Activated CD4-positive, CD25-positive, alpha-beta regulatory T cell treated with anti-CD3 and anti-CD28 coated beads, Interleukin-2, amount 50 U/mL, for 24 hours (primary cell): ENCODE measurements around the gene C11orf24.
A peak's percentile ranks its signal among the peaks of the same experiment; 100 is the strongest.
"Not testable (repeated sequence)": the region's sequence is repeated elsewhere in the genome, so short reads cannot be mapped to it uniquely, and the experiment has no call there.

Experiments
- ATAC-seq, 2 donors: fragments of 150-1000 bp; cut with Tn5 transposase; one replicate each; pipeline ENCODE4 v1.10.0; 2021; ENCODE audit warnings: mild to moderate bottlenecking in 1 of 2, moderate library complexity in 1 of 2

Gene C11orf24

DNA sequence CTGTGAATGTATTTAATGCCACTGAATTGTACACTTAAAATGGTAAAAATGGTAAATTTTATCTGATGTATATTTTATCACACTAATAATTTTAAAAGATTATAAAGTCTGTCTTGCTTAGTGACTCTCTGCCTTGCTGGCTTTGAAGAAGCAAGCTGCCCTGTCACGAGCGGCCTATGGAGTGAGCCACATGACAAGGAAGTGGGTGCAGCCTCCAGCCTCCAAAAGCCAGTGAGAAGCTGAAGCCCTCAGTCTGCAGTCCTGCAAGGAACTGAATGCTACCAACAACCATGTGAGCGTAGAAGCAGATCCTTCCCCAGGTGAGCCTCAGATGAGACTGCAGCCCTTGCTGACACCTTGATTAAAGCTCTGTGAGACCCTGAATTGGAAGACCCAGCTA, 20.0 kb downstream of the C11orf24 start:
- ATAC-seq = no peak

DNA sequence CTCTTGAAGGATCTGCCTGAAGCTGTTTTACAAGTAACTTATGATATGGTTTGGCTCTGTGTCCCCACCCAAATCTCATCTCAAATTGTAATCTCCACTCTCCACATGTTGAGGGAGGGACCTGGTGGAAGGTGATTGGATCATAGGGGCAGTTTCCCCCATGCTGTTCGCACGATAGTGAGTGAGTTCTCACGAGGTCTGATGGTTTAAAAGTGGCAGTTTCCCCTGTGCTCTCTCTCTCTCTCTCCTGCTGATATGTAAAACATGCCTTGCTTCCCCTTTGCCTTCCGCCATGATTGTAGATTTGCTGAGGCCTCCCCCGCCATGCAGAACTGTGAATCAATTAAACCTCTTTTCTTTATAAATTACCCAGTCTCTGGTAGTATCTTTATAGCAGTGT, 26.9 kb downstream of the C11orf24 start:
- not testable (repeated sequence) for ATAC-seq

DNA sequence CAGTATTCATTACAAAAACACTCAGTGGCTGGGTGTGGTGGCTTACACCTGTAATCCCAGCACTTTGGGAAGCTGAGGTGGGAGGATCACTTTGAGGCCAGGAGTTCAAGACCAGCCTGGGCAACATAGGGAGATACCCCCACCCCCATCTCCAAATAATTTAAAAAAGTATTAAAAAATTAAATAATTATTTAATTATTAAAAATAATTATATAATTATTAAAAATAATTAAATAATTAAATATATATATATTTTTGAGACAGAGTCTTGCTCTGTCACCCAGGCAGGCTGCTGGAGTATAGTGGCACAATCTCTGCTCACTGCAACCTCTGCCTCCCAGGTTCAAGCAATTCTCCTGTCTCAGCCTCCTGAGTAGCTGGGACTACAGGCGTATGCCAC, 27.9 kb downstream of the C11orf24 start:
- not testable (repeated sequence) for ATAC-seq

DNA sequence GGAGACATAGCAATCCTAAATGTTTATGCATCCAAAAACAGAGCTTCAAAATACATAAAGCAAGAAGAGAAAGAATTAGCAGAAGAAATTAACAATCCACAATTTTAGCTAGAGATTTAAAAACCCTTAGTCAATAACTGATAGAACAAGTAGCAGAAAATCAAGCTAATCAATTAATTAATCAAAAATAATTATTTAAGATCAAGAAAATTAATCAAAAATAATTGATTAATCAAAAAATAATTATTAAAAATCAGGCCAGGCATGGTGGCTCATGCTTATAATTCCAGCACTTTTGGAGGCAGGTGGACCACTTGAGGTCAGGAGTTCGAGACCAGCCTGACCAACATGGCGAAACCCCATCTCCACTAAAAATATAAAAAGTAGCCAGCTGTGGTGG, 29.2 kb downstream of the C11orf24 start:
- no peak for ATAC-seq

DNA sequence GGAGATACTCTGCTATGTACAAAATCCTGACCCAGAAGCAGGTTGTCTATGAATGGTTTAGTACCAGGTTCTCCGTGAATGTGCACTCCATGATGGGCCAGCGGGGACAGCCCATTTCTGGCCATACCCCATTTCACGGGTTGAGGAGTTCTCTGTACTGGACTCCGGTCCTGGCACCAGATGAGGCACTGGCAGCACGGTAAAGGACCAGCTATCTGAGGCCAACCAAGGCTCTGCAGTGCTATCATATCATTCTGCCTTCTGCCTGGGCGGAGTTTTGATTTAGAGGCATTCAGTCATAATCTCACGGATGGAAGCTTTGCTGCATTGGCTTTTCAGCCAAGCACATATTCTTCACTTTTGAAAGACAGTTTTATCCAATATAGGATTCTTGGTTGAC, 40.2 kb downstream of the C11orf24 start:
- no peak for ATAC-seq

DNA sequence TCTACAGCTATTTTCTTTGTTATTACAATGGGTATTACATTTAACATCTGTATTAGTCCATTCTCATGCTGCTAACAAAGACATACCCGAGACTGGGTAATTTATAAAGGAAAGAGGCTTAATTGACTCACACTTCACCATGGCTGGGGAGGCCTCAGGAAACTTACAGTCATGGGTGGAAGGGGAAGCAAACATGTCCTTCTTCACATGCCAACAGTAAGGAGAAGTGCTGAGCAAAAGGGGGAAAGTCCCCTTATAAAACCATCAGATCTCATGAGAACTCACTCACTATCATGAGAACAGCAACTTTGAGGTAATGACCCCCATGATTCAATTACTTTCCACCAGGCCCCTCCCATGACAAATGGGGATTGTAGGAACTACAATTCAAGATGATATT, 42.2 kb downstream of the C11orf24 start:
- no peak for ATAC-seq

DNA sequence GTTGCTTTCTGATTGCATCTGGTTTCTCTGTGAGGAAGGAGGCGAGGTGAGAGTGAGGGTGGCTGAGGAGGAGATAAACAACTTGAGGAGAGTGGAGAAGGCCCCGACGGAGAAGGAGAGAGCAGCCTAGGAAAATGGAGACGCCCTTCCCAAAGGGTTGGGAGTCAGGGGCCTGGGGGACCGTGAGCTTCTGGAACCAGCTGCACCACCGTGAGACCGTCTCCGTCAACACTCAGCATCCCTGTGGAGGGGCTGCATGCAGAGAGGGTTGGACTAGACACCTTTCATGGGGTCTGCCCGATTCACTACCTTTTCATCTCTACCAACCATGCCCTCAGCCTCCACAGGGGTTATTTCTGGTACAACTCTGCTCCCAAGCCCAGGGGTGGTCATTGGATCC, 45.4 kb downstream of the C11orf24 start:
- no peak for ATAC-seq

DNA sequence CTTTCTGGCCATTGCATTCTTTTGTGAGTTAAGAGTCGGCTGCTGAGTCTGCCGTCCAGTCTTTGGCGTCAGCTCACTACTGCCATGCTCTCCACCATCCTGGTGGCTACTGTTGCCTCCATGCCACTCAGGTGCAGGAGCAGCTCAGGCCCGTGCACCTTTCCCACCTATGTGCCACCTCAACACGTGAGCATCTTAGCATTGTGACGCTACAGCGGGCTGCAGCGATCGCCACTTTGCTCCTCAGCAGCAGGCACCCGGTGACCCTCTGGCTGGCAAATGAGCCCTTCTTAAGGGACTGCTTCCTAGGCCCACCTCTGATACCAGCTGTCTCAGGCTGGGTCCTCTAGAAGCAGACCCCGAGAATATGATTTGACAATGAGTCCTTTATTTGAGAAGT, 47.2 kb downstream of the C11orf24 start:
- ATAC-seq = no peak

DNA sequence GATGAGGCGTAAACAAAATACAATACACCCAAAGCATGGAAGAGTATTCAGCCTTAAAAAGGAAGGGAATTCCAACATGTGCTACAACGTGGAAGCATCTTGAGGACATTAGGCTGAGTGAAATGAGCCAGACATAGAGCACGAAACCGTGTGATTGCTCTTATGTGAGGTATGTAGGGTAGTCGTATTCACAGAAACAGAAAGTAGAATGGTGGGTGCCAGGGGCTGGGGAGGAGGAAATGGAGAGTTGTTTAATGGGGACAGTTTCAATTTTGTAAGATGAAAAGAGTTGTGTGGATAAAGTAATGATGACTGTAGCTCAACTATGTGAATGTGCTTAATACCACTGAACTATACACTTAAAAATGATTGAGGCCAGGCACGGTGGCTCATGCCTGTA, 48.5 kb downstream of the C11orf24 start:
- peak in 1 of 2 donors; percentile 32 for ATAC-seq

DNA sequence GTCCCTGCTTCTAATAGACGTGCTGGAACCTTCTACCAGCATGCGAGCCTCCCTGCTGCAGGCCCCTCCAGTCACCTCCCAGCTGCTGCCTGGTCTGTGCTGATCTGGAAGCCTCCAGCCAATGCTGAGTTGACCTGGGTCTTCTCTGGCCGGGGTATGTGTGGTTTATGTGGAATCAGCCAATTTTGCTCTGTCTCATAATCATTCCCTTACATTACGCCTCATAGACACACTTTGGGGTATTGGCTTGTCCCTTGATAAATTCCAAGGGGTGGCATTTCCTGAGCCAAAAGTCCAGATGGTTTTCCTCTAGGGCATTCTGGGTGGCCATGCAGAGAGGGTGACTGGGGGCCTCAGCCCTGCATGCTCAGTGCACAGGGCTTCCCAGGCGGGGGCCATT, 50.4 kb downstream of the C11orf24 start:
- no peak for ATAC-seq

DNA sequence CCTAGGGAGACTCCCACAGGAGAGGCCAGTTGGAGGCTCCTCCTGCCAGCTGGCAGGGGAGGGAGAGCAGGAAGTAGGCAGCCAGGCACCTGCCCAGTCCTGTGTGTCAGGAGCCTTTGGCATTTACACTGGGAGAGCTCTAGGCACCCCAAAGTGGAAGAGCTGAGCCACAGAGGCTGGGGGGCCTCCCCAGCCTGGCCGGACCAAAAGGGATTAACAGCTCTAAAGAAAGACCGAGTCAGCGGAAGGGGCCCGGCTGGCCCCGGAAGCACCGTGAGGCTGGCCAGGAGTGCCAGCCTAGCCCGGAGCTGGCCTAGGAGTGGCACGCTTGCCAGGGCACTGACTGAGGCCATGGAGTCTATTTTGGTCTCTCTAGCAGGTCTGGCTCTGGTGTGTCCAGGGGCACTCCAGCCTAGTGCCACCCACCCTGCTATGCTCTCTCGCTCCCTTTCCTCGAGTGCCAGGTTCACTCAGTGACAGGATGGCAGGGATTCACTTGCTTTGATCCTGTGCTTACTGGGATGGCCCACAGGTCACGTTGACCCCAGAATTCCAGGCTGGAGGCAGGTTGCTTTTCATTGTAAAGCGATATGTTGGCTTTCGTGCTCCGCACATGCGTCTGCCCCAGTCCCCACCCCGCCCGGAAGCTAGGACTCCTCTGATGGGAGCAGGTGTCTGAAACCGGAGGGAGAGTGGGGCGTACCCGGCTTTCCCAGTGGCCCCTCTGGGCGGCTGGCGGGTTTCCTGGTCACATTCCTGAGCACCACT, 55.4 kb downstream of the C11orf24 start:
- ATAC-seq = no peak

DNA sequence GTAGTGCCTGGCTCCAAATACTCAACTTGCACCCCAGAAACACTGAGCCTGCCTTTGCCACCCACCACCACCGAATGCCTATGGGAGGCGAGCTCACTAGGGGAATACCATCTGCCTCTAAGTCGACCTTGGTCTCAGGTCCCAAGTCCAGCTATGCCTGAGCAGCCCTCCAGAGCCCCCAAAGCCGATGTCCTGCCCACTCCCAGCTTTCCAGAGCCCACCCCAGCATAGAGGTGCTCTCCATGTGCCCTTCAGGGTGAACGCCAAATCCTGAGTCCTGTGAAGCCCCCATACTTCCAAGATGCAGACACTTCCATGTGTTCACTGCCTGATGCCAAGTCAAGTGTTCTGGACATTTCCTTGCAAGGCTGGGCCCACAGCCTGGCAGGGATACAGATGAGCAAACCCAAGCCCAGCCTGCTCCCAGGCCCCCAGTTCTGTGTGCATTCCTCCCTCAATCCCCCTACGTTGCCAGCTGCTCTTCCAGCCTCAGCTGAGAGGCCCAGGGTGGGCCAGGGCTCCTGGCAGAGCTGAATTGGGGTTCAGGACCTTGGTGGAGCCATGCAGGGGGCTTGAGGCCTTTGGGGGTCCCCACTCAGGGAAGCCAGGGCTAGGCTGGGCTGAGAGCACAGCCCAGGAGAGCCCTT, 56.1 kb downstream of the C11orf24 start:
- ATAC-seq = no peak

DNA sequence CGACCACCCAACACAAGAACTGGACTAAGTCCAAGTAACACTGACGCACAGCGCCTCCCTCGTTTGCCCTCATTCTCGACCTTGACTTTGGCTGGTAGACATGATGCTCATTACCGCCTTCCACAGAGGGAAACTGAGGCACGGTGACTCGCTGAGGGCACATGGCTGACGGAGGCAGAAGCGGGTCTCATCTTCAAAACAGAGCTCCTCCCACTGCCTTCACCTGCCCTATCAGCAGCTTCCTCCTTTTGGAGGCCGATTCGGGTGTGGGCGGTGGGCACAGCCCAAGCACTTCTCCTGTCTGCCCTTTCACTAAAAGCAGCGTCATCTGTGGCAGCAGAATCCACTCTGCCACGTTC, 56.7 kb downstream of the C11orf24 start:
- no peak for ATAC-seq

DNA sequence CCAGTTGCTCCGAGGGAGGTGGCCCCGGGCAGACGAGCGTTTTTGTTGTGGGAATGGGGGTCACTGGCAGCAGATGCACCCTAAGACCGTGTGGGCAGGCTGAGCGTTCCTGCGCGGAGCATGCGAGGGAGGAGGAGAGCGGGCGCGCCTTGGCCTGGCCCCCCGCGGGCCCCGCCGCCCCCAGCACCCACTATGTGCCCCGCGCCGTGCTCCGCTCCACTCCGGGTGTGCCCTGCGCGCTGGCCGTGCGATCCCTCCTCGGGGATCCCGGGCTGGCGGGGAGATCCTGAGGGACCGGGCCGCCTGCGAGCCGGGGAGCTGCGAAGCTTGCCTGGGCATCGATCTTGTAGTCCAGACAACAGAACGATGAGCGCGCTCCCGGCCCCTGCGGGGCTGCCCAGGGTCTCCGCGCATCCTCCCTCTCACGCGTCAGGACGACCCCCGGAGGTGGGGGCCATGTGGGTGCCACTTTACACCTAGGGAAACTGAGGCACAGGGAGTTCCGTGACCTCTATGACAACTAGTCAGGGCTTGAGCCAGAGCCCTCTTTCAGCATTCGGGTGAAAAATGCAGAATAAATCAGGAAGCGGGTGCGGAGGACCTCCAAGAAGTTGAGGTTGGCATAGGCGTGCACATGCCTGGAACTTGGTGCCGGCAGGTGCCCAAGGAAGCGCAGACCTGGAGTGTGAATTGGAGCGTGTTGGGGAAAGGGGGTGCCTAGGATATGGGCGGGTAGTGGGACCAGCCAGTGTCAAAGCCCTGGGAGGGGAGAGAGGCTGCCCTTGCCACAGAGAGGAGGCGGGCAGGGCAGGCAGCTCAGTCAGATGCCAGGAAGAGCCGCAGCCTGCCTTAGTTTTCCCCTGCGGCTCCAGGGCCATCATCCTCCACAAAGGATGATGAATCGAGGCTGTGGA, 57.3 kb downstream of the C11orf24 start:
- ATAC-seq = peak; percentile 2 to 6

DNA sequence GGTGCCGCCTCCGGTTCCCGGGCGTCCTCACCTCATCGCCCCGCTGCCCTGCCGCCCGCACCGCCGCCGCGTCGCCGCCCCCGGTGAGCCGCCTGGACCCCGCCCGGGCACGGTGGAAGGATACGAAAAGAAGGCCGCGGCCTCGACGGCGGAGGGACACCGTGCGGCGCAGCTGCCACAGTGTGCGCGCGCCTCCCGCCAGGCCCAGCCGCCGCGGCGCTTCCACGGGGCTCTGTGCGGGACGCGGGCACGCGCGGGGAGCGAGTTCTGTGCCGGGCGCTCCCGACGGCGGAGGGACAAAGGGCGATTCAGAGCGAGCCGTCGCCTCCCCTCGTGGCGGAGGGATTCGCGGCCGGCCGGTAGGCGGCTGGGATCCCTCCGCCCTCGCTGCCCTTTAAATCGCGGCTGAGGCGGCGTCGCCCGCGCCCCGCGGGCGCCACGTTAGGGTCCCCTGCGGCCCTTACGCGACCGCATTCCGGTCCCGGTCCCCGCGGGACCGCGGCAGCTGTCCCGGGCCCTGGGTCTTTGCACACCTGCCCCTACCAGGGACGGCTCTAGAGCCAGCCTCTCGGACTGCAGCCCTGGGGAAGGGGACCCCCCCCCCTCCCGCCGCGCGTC, 58.1 kb downstream of the C11orf24 start:
- peak; percentile 40 to 49 for ATAC-seq

DNA sequence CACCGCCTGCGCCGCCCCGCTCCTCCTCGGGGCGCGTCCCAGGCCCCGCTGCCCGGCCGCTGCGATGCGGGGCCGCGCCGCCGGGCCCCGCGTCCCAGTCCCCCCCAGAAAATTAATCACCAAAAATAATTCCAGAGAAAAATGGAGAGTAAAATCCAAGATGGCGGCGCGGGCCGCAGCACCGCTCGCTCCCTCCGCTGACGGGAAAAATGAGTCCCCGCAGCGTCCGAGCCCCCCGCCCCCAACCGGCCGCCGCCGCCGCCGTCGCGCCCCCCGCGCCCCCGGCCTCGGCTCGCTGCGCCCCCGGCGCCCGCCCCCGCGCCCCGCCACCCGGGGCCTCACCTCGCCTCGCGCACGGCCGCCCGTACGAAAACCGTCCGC, 58.6 kb downstream of the C11orf24 start, which contains the start of gene KMT5B:
KMT5B (minus strand) TSS at position 162 of the 381 bp plus-strand sequence. CDS start 23,220 bp downstream, outside the sequence.
- ATAC-seq = no peak

DNA sequence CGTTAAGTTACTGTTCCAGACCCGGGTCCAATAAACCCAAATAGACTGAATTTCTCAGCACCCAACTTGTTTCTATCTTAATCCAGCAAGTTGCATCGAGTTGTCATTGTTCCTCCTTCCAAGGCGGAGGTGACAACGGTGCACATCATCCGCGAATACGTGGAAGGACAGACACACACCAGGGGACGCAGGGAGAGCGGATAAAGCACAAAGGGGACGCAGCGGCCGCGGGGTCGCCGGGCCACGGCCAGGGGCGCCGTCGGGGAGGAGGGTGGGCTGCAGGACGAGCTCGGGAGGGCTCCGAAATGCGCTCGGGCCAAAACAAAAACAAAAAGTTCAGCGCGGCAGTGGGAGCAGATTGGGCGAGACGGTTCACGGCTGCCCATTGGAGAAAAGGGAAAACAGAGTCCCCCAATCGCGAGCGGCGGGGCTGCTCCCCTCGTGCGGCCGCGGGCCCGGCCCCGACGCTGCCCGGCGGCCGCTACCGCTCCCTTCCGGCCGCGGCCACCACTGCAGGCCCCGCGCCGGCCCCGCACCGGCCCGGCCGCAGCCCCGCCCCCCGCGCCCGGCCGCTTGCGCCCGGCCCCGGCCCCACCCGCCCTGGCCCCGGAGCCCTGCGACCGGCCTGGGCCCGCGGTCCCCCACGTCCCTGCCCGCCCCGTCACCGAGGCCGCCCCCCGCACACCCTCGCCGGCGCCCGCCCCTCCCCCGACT, 59.2 kb downstream of the C11orf24 start:
- peak; percentile 68 to 69 for ATAC-seq

DNA sequence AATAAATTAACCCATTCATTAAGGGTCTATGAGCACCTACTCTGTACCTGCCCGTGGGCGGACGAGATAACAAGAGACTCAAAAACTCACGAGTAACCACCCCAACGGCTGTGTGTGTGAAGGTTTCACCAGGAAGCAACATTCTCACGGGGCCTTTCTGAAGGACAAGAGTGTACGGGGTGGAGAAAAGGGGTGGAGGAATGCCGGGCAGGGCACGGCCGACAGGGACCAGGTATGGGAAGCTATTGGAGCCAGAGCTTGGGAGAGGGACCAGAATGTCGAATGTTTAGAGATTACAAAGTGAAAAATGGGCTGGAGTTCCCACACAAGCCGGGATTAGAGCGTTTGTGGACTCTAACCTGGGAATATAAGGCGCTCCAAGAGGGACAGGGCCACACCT, 60.2 kb downstream of the C11orf24 start:
- no peak for ATAC-seq
